B cell (primary cell): ENCODE measurements around the gene COA8. TPM values are rescaled to one million over a fixed set of nuclear protein-coding genes. Genes with fewer than 3 reads are reported as not detected.

ENCODE experiments used
- ATAC-seq: fragments of 200-7000 bp; cut with Tn5 transposase; one replicate; pipeline ENCODE4 v1.10.0; 2021; ENCODE audit warnings: low read depth, mild to moderate bottlenecking, moderate number of reproducible peaks, moderate library complexity
- CTCF ChIA-PET: fragments of 350-600 bp; sonication (Branson Sonifier 250); formaldehyde crosslinking; loops from one replicate; lab custom pipeline; 2021; ENCODE audit warnings: antibody characterized with exemption, inconsistent platforms; lab: Charles Lee
- POLR2A ChIA-PET: fragments of 350-600 bp; sonication (Branson Sonifier 250); formaldehyde crosslinking; loops from one replicate; lab custom pipeline; 2021; ENCODE audit warnings: antibody characterized with exemption; lab: Charles Lee
- DNase-seq: peaks from one replicate; pipeline ENCODE4 v3.0.0; 2013
- H2AFZ ChIP-seq: 2 replicates; pipeline ENCODE4 v1.6.1; 2012; ENCODE audit warnings: mild to moderate bottlenecking, low read depth, low read length; ENCODE audit not compliant: insufficient read depth, poor library complexity, severe bottlenecking
- H3K27ac ChIP-seq, 2 donors: 1 replicate in 1 of 2; 2 replicates in 1 of 2; pipeline ENCODE4 v1.5.1; 2012 to 2013; ENCODE audit warnings: low read length in 2 of 2, mild to moderate bottlenecking in 2 of 2, moderate library complexity in 1 of 2
- H3K27me3 ChIP-seq, 4 experiments: fragments of 200-600 bp in 1 of 4; sonication (generic) in 1 of 4; replicated peaks in 1 of 4; 1 replicate in 2 of 4; 2 replicates in 2 of 4; pipeline versions ENCODE4 v1.6.1 to v1.7.0; 2013 to 2016; ENCODE audit warnings: low read length in 3 of 4, mild to moderate bottlenecking in 2 of 4, mixed read lengths in 1 of 4, moderate library complexity in 1 of 4; ENCODE audit not compliant: insufficient read depth in 4 of 4, control insufficient read depth in 3 of 4; ENCODE audit errors: control extremely low read depth in 1 of 4
- H3K36me3 ChIP-seq, 2 experiments: replicated peaks in 1 of 2; 1 replicate in 1 of 2; 2 replicates in 1 of 2; pipeline versions ENCODE4 v1.6.1 to v1.7.1; 2013; ENCODE audit warnings: low read length in 1 of 2; ENCODE audit not compliant: insufficient read depth in 2 of 2, control insufficient read depth in 1 of 2; ENCODE audit errors: control extremely low read depth in 1 of 2, extremely low read depth in 1 of 2
- H3K4me1 ChIP-seq, 2 donors: fragments of 200-600 bp in 1 of 2; sonication (generic) in 1 of 2; 1 replicate in 1 of 2; 2 replicates in 1 of 2; pipeline versions ENCODE4 v1.5.1 to v1.6.1; 2013 to 2017; ENCODE audit warnings: low read length in 2 of 2; ENCODE audit not compliant: control insufficient read depth in 2 of 2, insufficient read depth in 2 of 2
- H3K4me2 ChIP-seq: replicated peaks from 2 replicates; pipeline ENCODE3; 2012; ENCODE audit warnings: mild to moderate bottlenecking, low read depth, low read length; ENCODE audit not compliant: poor library complexity, severe bottlenecking
- H3K4me3 ChIP-seq, 5 experiments: fragments of 200-600 bp in 1 of 5; sonication (generic) in 1 of 5; 1 replicate in 3 of 5; 2 replicates in 2 of 5; pipeline versions ENCODE4 v1.5.1 to v1.7.0; 2011 to 2016; ENCODE audit warnings: low read length in 4 of 5, mild to moderate bottlenecking in 4 of 5, low read depth in 2 of 5, control low read depth in 1 of 5, moderate library complexity in 1 of 5; ENCODE audit not compliant: insufficient read depth in 1 of 5; ENCODE audit errors: control extremely low read depth in 1 of 5, extremely low read depth in 1 of 5
- H3K79me2 ChIP-seq: fragments of 200-600 bp; sonication (generic); one replicate; pipeline ENCODE4 v1.6.0; 2016; ENCODE audit warnings: low read length; ENCODE audit not compliant: control insufficient read depth, insufficient read depth
- H3K9ac ChIP-seq: fragments of 200-600 bp; sonication (generic); 2 replicates; pipeline ENCODE4 v1.6.1; 2017; ENCODE audit warnings: mild to moderate bottlenecking, low read length, moderate library complexity
- H3K9me3 ChIP-seq, 3 donors: one replicate each; pipeline versions ENCODE4 v1.6.1 to v1.7.1; 2013; ENCODE audit warnings: low read length in 2 of 3; ENCODE audit not compliant: control insufficient read depth in 2 of 3, insufficient read depth in 1 of 3; ENCODE audit errors: control extremely low read depth in 1 of 3
- H4K20me1 ChIP-seq: 2 replicates; pipeline ENCODE4 v1.6.0; 2012; ENCODE audit warnings: mild to moderate bottlenecking, low read length; ENCODE audit not compliant: insufficient read depth, control insufficient read depth, poor library complexity, severe bottlenecking
- H3K27ac Mint-ChIP-seq: one replicate; pipeline ENCODE4 v1.8.0; 2021; ENCODE audit warnings: mixed read lengths
- H3K27me3 Mint-ChIP-seq: one replicate; pipeline ENCODE4 v1.8.0; 2021; ENCODE audit warnings: mixed read lengths
- H3K4me1 Mint-ChIP-seq: one replicate; pipeline ENCODE4 v1.8.0; 2021; ENCODE audit warnings: mixed read lengths
- H3K4me3 Mint-ChIP-seq: one replicate; pipeline ENCODE4 v1.8.0; 2021; ENCODE audit warnings: mixed read lengths
- H3K9me3 Mint-ChIP-seq: one replicate; pipeline ENCODE4 v1.8.0; 2022; ENCODE audit warnings: mixed read lengths; ENCODE audit not compliant: insufficient read depth
- CTCF ChIP-seq: fragments of 200-600 bp; IDR thresholded peaks from one replicate; pipeline ENCODE4 v1.8.0; 2022; ENCODE audit warnings: antibody characterized with exemption, mild to moderate bottlenecking
- EZH2 ChIP-seq: IDR thresholded peaks from 2 replicates; pipeline ENCODE4 v1.6.1; 2012; ENCODE audit warnings: borderline replicate concordance, low read depth, mild to moderate bottlenecking, moderate library complexity, low read length; ENCODE audit not compliant: insufficient read depth, poor library complexity, severe bottlenecking
- WGBS: methylation state at CpG from one replicate; pipeline ENCODE4 v1.1.5; 2013; ENCODE audit warnings: missing lambda C conversion rate; ENCODE audit not compliant: insufficient coverage; 5-methylcytosine and 5-hydroxymethylcytosine counted together
- intact Hi-C: fragments of 100-400 bp; cut with micrococcal nuclease; formaldehyde crosslinking; loops from one replicate; pipeline ENCODE4 v1.10.0; 2022
- polyA plus RNA-seq: library from polyadenylated mRNA; depleted of rRNA; stranded (reverse); fragments of >200 nt; gene quantifications from 2 replicates; pipeline ENCODE4 v1.2.3, GENCODE V29; 2012
- total RNA-seq, 2 donors: library from RNA; stranded (reverse); fragments of 120-200 nt in 1 of 2; gene quantifications; 1 replicate in 1 of 2; 2 replicates in 1 of 2; pipeline versions ENCODE4 v1.2.3 to v1.2.4, GENCODE V29; 2013 to 2022

The COA8 gene
- total and polyA plus RNA-seq, 2 donors (not counting 1 experiment from before 2014, with no cell fraction given), result 7.5 to 24.9 TPM

GRCh38 chr14:103518422-103519042 is 44.2 kb upstream of the COA8 start:
- TF ChIP-seq EZH2, result no peak
- TF ChIP-seq CTCF, result peak; percentile 93
- intact Hi-C loops, result no loop called here
- no peak overlapping the region for H3K27ac Mint-ChIP-seq
- peaks cover under 1% of the 10 kb centered on the region for H3K27me3 Mint-ChIP-seq
- Histone ChIP-seq H2AFZ (no peak overlapping the region), H3K9ac (no peak overlapping the region), H3K9me3 (peaks cover 0 to 7% (median 0%) of the 10 kb centered on the region in 3 donors), H3K36me3 (no peaks in the 10 kb centered on the region), H3K27me3 (peaks cover 0 to 30% (median 10%) of the 10 kb centered on the region in 4 experiments), H3K4me3 (no peak overlapping the region), H3K27ac (no peak overlapping the region), H3K4me2 (no peak overlapping the region), H4K20me1 (peaks cover 11% of the 10 kb centered on the region), H3K4me1 (peaks cover 22 to 31% of the 10 kb centered on the region in 2 donors), H3K79me2 (no peaks in the 10 kb centered on the region)
- POLR2A ChIA-PET, result interaction anchor here (0.6 to 1.3 kb wide), 3 partner anchors 9 to 440 kb away, joined by 3 to 5 read pairs (median 3); no protein-coding TSS in a partner anchor
- H3K4me3 Mint-ChIP-seq, result no peak overlapping the region
- peaks cover 9% of the 10 kb centered on the region for H3K4me1 Mint-ChIP-seq
- WGBS, result 48% methylated on average over 8 of the region's 9 CpGs
- peak; percentile 70 for DNase-seq
- CTCF ChIA-PET, result interaction anchor here (0.8 to 6.1 kb wide), 16 partner anchors 9 to 414 kb away, joined by 3 to 128 read pairs (median 6); partner anchors contain the start of gene TRMT61A
- ATAC-seq, result peak; percentile 22
- H3K9me3 Mint-ChIP-seq, result no peaks in the 10 kb centered on the region
